ENCODE data around the gene RBM20. TPM values are rescaled to one million over a fixed set of nuclear protein-coding genes. Genes with fewer than 3 reads are reported as not detected.

Gene RBM20
- total RNA-seq, 1 experiment from 2014 or later, result 0.17 TPM

DNA sequence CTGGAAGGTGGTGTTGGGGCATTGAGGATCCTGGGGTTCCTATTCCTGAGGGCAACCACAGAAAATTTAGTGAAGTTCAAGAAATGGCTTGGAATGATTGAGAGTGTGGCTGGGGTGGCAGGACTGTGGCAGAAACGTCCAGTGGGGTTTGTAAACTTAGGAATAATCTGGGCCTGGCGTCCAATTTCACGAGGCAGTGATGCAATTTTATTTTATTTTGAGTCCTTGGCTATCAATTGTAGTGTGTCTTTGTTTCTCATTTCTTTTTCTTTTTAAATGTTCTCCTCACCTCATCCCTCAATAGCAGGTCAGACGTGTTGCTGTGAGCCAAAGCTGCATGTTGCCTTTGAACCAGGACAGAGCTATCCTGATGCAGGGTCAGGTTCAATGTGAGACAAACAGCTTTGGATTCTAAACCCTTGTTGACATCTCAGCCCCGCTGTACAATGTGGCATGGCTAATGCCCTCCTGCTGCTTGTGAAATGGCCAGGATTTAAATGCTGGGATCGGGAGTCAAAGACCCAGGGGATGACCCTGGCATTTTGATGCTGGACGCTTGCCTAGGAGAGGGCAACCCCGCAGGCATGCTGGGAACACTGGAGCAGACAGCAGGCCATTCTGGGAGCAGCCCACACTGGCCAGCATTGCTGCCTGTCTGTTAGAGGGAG, 64.8 kb downstream of the RBM20 start:
- Histone ChIP-seq H3K27me3 (ENCODE audit: insufficient read depth, low read length) (no peaks in the 10 kb centered on the region), H2AK5ac (ENCODE audit: insufficient read length, low read length) (no peak overlapping the region), H3K4me1 (ENCODE audit: insufficient read depth, low read length) (peaks cover 8% of the 10 kb centered on the region; the same call in 1 of the 2 replicates), H3K23ac (ENCODE audit: insufficient read length, low read depth, low read length) (no peak overlapping the region), H3K4me2 (ENCODE audit: insufficient read depth, insufficient read length, low read length) (no peak overlapping the region), H2BK15ac (ENCODE audit: low read depth, low read length) (no peak overlapping the region), H4K91ac (ENCODE audit: insufficient read length, low read depth, low read length) (no peak overlapping the region), H3K14ac (ENCODE audit: insufficient read depth, low read length) (no peak overlapping the region; the same call in 1 of the 2 replicates), H2AFZ (ENCODE audit: low read length) (no peak overlapping the region), H3K18ac (ENCODE audit: insufficient read length, low read depth, low read length) (no peak overlapping the region), H4K20me1 (ENCODE audit: control insufficient read depth, insufficient read depth, insufficient read length) (no peaks in the 10 kb centered on the region), H3K79me1 (ENCODE audit: insufficient read depth, low read depth, low read length, poor library complexity, severe bottlenecking) (no peaks in the 10 kb centered on the region), H3K9me3 (ENCODE audit: control insufficient read depth, low read depth, low read length) (no peaks in the 10 kb centered on the region), H4K5ac (ENCODE audit: insufficient read length, low read depth, low read length) (no peak overlapping the region), H2BK120ac (ENCODE audit: low read depth, low read length, poor library complexity, severe bottlenecking) (no peak overlapping the region), H3T11ph (ENCODE audit: low read length) (no peak overlapping the region), H3K4ac (ENCODE audit: low read depth, low read length) (no peak overlapping the region), H2BK20ac (ENCODE audit: low read depth, low read length, poor library complexity, severe bottlenecking) (no peak overlapping the region), H3K9ac (ENCODE audit: extremely low read depth, insufficient read length, low read length) (no peak overlapping the region), H3K23me2 (ENCODE audit: insufficient read length, low read depth, low read length, poor library complexity, severe bottlenecking) (no peaks in the 10 kb centered on the region), H3K56ac (ENCODE audit: insufficient read length, low read depth, low read length) (no peak overlapping the region), H2BK12ac (ENCODE audit: insufficient read length, low read depth, low read length) (no peak overlapping the region), H3K27ac (ENCODE audit: insufficient read length, low read depth, low read length) (no peak overlapping the region), H2BK5ac (ENCODE audit: insufficient read length, low read length) (no peak overlapping the region), H3K79me2 (ENCODE audit: insufficient read depth, low read length) (no peaks in the 10 kb centered on the region), H4K8ac (replicated peaks; ENCODE audit: insufficient read length, low read depth, low read length) (no peak overlapping the region)
- H3K36me3 Mint-ChIP-seq (ENCODE audit: insufficient read depth in 1 of 3, low read depth in 3 of 3), result no peaks in the 10 kb centered on the region
- no peak for DNase-seq
- H3K4me1 Mint-ChIP-seq, result peaks cover 16 to 17% of the 10 kb centered on the region in 2 experiments
- TF ChIP-seq, protein P1, sequence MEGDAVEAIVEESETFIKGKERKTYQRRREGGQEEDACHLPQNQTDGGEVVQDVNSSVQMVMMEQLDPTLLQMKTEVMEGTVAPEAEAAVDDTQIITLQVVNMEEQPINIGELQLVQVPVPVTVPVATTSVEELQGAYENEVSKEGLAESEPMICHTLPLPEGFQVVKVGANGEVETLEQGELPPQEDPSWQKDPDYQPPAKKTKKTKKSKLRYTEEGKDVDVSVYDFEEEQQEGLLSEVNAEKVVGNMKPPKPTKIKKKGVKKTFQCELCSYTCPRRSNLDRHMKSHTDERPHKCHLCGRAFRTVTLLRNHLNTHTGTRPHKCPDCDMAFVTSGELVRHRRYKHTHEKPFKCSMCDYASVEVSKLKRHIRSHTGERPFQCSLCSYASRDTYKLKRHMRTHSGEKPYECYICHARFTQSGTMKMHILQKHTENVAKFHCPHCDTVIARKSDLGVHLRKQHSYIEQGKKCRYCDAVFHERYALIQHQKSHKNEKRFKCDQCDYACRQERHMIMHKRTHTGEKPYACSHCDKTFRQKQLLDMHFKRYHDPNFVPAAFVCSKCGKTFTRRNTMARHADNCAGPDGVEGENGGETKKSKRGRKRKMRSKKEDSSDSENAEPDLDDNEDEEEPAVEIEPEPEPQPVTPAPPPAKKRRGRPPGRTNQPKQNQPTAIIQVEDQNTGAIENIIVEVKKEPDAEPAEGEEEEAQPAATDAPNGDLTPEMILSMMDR (conservative IDR thresholded peaks at IDR 0.05), result no peak
- no peaks in the 10 kb centered on the region for H3K9me3 Mint-ChIP-seq
- WGBS (ENCODE audit: extremely low coverage, insufficient read length, low lambda C conversion rate), result no CpG with 5 or more reads among the region's 8 CpGs
- H3K27me3 Mint-ChIP-seq (ENCODE audit: low read depth), result no peaks in the 10 kb centered on the region
- H3K27ac Mint-ChIP-seq, result peak overlapping the region in 2 of 3 experiments; percentile 17 to 66; a peak in 4 of 7 replicates
- no peak overlapping the region for H3K4me3 Mint-ChIP-seq
